ENCODE measurements around the gene ACVR1B. TPM values are rescaled to one million over a fixed set of nuclear protein-coding genes. Genes with fewer than 3 reads are reported as not detected.

ACVR1B gene
- total RNA-seq, 1 experiment from 2014 or later, result 112 TPM

GRCh38 chr12:52041035-52041434 is 89.5 kb downstream of the ACVR1B start:
- intact Hi-C loops (cut with micrococcal nuclease; ENCODE audit: unreplicated experiment), result no loop called here
- ChIA-PET CTCF (interaction anchor here (1.1 to 1.5 kb wide), 2 partner anchors 16 to 29 kb away, joined by 3 to 6 read pairs; partner anchors contain the start of gene ATG101), POLR2A (interaction anchor here (0.6 kb wide), 1 partner anchor 10 kb away, joined by 7 read pairs; the partner anchor contains the start of gene NR4A1)
- Mint-ChIP-seq H3K9me3 (ENCODE audit: unreplicated experiment) (no peaks in the 10 kb centered on the region), H3K36me3 (ENCODE audit: insufficient read depth, unreplicated experiment) (peaks cover 33% of the 10 kb centered on the region), H3K4me1 (ENCODE audit: low read depth, unreplicated experiment) (peaks cover 18% of the 10 kb centered on the region), H3K27me3 (ENCODE audit: insufficient read depth, unreplicated experiment) (no peaks in the 10 kb centered on the region), H3K4me3 (ENCODE audit: unreplicated experiment) (no peak overlapping the region), H3K27ac (ENCODE audit: unreplicated experiment) (no peak overlapping the region)
- DNase-seq, result no peak
- Histone ChIP-seq H3K9me3 (no peaks in the 10 kb centered on the region), H3K27me3 (replicated peaks; ENCODE audit: control insufficient read depth, insufficient read depth, low read length) (no peaks in the 10 kb centered on the region), H3K4me1 (peaks cover 26% of the 10 kb centered on the region), H3K36me3 (ENCODE audit: control insufficient read depth, insufficient read depth, low read length) (no peaks in the 10 kb centered on the region; the same call in 1 of the 2 replicates), H3K4me3 (ENCODE audit: low read depth, low read length) (no peak overlapping the region)
- no peak for TF ChIP-seq CTCF (IDR thresholded peaks at IDR 0.05; ENCODE audit: insufficient read depth in 1 of 2, low read depth in 1 of 2, low read length in 1 of 2, severe bottlenecking in 1 of 2, unreplicated experiment in 1 of 2)
- no TSS peak for BruUV-seq (replicated peaks)

GRCh38 chr12:52041695-52042123 is 90.2 kb downstream of the ACVR1B start:
- Histone ChIP-seq H3K4me1 (peaks cover 20% of the 10 kb centered on the region), H3K27me3 (replicated peaks; ENCODE audit: control insufficient read depth, insufficient read depth, low read length) (no peaks in the 10 kb centered on the region), H3K4me3 (ENCODE audit: low read depth, low read length) (no peak overlapping the region), H3K9me3 (no peaks in the 10 kb centered on the region), H3K36me3 (ENCODE audit: control insufficient read depth, insufficient read depth, low read length) (no peaks in the 10 kb centered on the region; the same call in 1 of the 2 replicates)
- Mint-ChIP-seq H3K36me3 (ENCODE audit: insufficient read depth, unreplicated experiment) (peaks cover 35% of the 10 kb centered on the region), H3K4me3 (ENCODE audit: unreplicated experiment) (no peak overlapping the region), H3K4me1 (ENCODE audit: low read depth, unreplicated experiment) (peaks cover 18% of the 10 kb centered on the region), H3K9me3 (ENCODE audit: unreplicated experiment) (no peaks in the 10 kb centered on the region), H3K27ac (ENCODE audit: unreplicated experiment) (no peak overlapping the region), H3K27me3 (ENCODE audit: insufficient read depth, unreplicated experiment) (no peaks in the 10 kb centered on the region)
- ChIA-PET CTCF (interaction anchor here (1.1 to 1.5 kb wide), 2 partner anchors 17 to 28 kb away, joined by 3 to 6 read pairs; partner anchors contain the start of gene ATG101), POLR2A (no interaction called here)
- no TSS peak for BruUV-seq (replicated peaks)
- intact Hi-C loops (cut with micrococcal nuclease; ENCODE audit: unreplicated experiment), result no loop called here
- no peak for TF ChIP-seq CTCF (IDR thresholded peaks at IDR 0.05; ENCODE audit: insufficient read depth in 1 of 2, low read depth in 1 of 2, low read length in 1 of 2, severe bottlenecking in 1 of 2, unreplicated experiment in 1 of 2)
- no peak for DNase-seq

GRCh38 chr12:52042706-52043385 is 91.3 kb downstream of the ACVR1B start:
- intact Hi-C loops (cut with micrococcal nuclease; ENCODE audit: unreplicated experiment), result no loop called here
- no peak for DNase-seq
- Histone ChIP-seq H3K27me3 (replicated peaks; ENCODE audit: control insufficient read depth, insufficient read depth, low read length) (no peaks in the 10 kb centered on the region), H3K4me3 (ENCODE audit: low read depth, low read length) (no peak overlapping the region), H3K9me3 (no peaks in the 10 kb centered on the region), H3K4me1 (peaks cover 20% of the 10 kb centered on the region), H3K36me3 (ENCODE audit: control insufficient read depth, insufficient read depth, low read length) (no peaks in the 10 kb centered on the region; the same call in 1 of the 2 replicates)
- H3K27me3 Mint-ChIP-seq (ENCODE audit: insufficient read depth, unreplicated experiment), result no peaks in the 10 kb centered on the region
- TF ChIP-seq CTCF (IDR thresholded peaks at IDR 0.05; ENCODE audit: insufficient read depth in 1 of 2, low read depth in 1 of 2, low read length in 1 of 2, severe bottlenecking in 1 of 2, unreplicated experiment in 1 of 2), result no peak
- no peak overlapping the region for H3K4me3 Mint-ChIP-seq (ENCODE audit: unreplicated experiment)
- BruUV-seq (replicated peaks), result no TSS peak
- peaks cover 36% of the 10 kb centered on the region for H3K36me3 Mint-ChIP-seq (ENCODE audit: insufficient read depth, unreplicated experiment)
- H3K9me3 Mint-ChIP-seq (ENCODE audit: unreplicated experiment), result no peaks in the 10 kb centered on the region
- ChIA-PET POLR2A (interaction anchor here (0.5 to 1.5 kb wide), 2 partner anchors 10 to 629 kb away, joined by 3 to 5 read pairs; no protein-coding TSS in a partner anchor), CTCF (interaction anchor here (2.7 kb wide), 1 partner anchor 17 kb away, joined by 15 read pairs; no protein-coding TSS in a partner anchor)
- H3K27ac Mint-ChIP-seq (ENCODE audit: unreplicated experiment), result no peak overlapping the region
- H3K4me1 Mint-ChIP-seq (ENCODE audit: low read depth, unreplicated experiment), result peaks cover 18% of the 10 kb centered on the region

Data from Caco-2 (cell line).